ENCODE results near the gene C7orf33. TPM values are rescaled to one million over a fixed set of nuclear protein-coding genes. Genes with fewer than 3 reads are reported as not detected.

Gene C7orf33
- total and polyA plus RNA-seq, 2 experiments from 2014 or later: not detected

DNA sequence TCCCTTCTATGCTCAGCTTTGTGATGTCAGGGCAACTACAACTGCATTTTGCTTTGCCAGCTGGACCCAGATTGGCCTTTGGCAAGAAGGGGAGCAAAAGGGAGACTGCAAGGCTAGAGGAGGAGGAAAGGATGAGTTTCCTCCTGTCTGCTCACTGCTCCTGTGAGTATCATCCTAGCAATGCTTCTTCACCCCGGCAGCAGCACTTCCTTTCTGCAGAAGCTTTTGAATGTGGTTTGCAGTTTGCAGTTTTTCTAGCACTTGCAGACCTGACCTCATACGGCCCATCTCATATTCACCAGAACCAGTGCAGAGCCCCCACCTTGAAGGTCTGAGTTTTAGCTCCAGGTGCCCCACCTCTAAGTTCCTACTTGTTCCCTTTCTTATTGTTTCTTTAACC is 14.8 kb downstream of the C7orf33 start:
- Histone ChIP-seq H3K79me2 (replicated peaks; ENCODE audit: insufficient read depth) (no peaks in the 10 kb centered on the region), H3K4me2 (no peak overlapping the region), H3K9me2 (ENCODE audit: insufficient read depth) (no peaks in the 10 kb centered on the region), H3K4me3 (no peak overlapping the region), H3K36me3 (ENCODE audit: insufficient read depth) (no peaks in the 10 kb centered on the region), H3K4me1 (ENCODE audit: insufficient read depth) (peaks cover 26% of the 10 kb centered on the region), H3F3A (replicated peaks; ENCODE audit: low read depth) (0 out of 2 replicates have a peak, but pooled peaks cover 4% of the 10 kb centered on the region), H4K20me1 (replicated peaks; ENCODE audit: insufficient read depth) (no peaks in the 10 kb centered on the region), H3K27me3 (ENCODE audit: insufficient read depth) (no peaks in the 10 kb centered on the region), H2AFZ (peak overlapping the region; percentile 77), H3K27ac (ENCODE audit: low read depth) (no peak overlapping the region)
- ATAC-seq: no peak
- peak overlapping the region; percentile 32; the same call in 1 of the 2 replicates for H3K27ac Mint-ChIP-seq
- peaks cover 14% of the 10 kb centered on the region for H3K36me3 Mint-ChIP-seq (ENCODE audit: low read depth)
- peaks cover 10% of the 10 kb centered on the region for H3K27me3 Mint-ChIP-seq (ENCODE audit: insufficient read depth, low read depth, poor library complexity)
- TF ChIP-seq EZH2phosphoT487 (IDR thresholded peaks at IDR 0.05; ENCODE audit: unreplicated experiment): no peak
- TF ChIP-seq JUNB (IDR thresholded peaks at IDR 0.05; ENCODE audit: unreplicated experiment): no peak
- TF ChIP-seq POLR2AphosphoS5 (IDR thresholded peaks at IDR 0.05; ENCODE audit: low read depth): no peak
- no peak for TF ChIP-seq STAT1 (IDR thresholded peaks at IDR 0.05; ENCODE audit: unreplicated experiment)
- TF ChIP-seq, protein P1, sequence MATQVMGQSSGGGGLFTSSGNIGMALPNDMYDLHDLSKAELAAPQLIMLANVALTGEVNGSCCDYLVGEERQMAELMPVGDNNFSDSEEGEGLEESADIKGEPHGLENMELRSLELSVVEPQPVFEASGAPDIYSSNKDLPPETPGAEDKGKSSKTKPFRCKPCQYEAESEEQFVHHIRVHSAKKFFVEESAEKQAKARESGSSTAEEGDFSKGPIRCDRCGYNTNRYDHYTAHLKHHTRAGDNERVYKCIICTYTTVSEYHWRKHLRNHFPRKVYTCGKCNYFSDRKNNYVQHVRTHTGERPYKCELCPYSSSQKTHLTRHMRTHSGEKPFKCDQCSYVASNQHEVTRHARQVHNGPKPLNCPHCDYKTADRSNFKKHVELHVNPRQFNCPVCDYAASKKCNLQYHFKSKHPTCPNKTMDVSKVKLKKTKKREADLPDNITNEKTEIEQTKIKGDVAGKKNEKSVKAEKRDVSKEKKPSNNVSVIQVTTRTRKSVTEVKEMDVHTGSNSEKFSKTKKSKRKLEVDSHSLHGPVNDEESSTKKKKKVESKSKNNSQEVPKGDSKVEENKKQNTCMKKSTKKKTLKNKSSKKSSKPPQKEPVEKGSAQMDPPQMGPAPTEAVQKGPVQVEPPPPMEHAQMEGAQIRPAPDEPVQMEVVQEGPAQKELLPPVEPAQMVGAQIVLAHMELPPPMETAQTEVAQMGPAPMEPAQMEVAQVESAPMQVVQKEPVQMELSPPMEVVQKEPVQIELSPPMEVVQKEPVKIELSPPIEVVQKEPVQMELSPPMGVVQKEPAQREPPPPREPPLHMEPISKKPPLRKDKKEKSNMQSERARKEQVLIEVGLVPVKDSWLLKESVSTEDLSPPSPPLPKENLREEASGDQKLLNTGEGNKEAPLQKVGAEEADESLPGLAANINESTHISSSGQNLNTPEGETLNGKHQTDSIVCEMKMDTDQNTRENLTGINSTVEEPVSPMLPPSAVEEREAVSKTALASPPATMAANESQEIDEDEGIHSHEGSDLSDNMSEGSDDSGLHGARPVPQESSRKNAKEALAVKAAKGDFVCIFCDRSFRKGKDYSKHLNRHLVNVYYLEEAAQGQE (IDR thresholded peaks at IDR 0.05; ENCODE audit: unreplicated experiment): no peak
- TF ChIP-seq, protein P2, sequence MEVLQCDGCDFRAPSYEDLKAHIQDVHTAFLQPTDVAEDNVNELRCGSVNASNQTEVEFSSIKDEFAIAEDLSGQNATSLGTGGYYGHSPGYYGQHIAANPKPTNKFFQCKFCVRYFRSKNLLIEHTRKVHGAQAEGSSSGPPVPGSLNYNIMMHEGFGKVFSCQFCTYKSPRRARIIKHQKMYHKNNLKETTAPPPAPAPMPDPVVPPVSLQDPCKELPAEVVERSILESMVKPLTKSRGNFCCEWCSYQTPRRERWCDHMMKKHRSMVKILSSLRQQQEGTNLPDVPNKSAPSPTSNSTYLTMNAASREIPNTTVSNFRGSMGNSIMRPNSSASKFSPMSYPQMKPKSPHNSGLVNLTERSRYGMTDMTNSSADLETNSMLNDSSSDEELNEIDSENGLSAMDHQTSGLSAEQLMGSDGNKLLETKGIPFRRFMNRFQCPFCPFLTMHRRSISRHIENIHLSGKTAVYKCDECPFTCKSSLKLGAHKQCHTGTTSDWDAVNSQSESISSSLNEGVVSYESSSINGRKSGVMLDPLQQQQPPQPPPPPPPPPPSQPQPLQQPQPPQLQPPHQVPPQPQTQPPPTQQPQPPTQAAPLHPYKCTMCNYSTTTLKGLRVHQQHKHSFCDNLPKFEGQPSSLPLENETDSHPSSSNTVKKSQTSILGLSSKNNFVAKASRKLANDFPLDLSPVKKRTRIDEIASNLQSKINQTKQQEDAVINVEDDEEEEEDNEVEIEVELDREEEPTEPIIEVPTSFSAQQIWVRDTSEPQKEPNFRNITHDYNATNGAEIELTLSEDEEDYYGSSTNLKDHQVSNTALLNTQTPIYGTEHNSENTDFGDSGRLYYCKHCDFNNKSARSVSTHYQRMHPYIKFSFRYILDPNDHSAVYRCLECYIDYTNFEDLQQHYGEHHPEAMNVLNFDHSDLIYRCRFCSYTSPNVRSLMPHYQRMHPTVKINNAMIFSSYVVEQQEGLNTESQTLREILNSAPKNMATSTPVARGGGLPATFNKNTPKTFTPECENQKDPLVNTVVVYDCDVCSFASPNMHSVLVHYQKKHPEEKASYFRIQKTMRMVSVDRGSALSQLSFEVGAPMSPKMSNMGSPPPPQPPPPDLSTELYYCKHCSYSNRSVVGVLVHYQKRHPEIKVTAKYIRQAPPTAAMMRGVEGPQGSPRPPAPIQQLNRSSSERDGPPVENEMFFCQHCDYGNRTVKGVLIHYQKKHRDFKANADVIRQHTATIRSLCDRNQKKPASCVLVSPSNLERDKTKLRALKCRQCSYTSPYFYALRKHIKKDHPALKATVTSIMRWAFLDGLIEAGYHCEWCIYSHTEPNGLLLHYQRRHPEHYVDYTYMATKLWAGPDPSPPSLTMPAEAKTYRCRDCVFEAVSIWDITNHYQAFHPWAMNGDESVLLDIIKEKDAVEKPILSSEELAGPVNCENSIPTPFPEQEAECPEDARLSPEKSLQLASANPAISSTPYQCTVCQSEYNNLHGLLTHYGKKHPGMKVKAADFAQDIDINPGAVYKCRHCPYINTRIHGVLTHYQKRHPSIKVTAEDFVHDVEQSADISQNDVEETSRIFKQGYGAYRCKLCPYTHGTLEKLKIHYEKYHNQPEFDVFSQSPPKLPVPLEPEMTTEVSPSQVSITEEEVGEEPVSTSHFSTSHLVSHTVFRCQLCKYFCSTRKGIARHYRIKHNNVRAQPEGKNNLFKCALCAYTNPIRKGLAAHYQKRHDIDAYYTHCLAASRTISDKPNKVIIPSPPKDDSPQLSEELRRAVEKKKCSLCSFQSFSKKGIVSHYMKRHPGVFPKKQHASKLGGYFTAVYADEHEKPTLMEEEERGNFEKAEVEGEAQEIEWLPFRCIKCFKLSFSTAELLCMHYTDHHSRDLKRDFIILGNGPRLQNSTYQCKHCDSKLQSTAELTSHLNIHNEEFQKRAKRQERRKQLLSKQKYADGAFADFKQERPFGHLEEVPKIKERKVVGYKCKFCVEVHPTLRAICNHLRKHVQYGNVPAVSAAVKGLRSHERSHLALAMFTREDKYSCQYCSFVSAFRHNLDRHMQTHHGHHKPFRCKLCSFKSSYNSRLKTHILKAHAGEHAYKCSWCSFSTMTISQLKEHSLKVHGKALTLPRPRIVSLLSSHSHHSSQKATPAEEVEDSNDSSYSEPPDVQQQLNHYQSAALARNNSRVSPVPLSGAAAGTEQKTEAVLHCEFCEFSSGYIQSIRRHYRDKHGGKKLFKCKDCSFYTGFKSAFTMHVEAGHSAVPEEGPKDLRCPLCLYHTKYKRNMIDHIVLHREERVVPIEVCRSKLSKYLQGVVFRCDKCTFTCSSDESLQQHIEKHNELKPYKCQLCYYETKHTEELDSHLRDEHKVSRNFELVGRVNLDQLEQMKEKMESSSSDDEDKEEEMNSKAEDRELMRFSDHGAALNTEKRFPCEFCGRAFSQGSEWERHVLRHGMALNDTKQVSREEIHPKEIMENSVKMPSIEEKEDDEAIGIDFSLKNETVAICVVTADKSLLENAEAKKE (CRISPR knock-in tag; IDR thresholded peaks at IDR 0.05): no peak
- no peak for TF ChIP-seq CREB1 (CRISPR knock-in tag; IDR thresholded peaks at IDR 0.05; ENCODE audit: low read depth)
- TF ChIP-seq, protein P3, sequence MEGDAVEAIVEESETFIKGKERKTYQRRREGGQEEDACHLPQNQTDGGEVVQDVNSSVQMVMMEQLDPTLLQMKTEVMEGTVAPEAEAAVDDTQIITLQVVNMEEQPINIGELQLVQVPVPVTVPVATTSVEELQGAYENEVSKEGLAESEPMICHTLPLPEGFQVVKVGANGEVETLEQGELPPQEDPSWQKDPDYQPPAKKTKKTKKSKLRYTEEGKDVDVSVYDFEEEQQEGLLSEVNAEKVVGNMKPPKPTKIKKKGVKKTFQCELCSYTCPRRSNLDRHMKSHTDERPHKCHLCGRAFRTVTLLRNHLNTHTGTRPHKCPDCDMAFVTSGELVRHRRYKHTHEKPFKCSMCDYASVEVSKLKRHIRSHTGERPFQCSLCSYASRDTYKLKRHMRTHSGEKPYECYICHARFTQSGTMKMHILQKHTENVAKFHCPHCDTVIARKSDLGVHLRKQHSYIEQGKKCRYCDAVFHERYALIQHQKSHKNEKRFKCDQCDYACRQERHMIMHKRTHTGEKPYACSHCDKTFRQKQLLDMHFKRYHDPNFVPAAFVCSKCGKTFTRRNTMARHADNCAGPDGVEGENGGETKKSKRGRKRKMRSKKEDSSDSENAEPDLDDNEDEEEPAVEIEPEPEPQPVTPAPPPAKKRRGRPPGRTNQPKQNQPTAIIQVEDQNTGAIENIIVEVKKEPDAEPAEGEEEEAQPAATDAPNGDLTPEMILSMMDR (conservative IDR thresholded peaks at IDR 0.05; ENCODE audit: low read depth in 2 of 2): no peak
- TF ChIP-seq, protein P4, sequence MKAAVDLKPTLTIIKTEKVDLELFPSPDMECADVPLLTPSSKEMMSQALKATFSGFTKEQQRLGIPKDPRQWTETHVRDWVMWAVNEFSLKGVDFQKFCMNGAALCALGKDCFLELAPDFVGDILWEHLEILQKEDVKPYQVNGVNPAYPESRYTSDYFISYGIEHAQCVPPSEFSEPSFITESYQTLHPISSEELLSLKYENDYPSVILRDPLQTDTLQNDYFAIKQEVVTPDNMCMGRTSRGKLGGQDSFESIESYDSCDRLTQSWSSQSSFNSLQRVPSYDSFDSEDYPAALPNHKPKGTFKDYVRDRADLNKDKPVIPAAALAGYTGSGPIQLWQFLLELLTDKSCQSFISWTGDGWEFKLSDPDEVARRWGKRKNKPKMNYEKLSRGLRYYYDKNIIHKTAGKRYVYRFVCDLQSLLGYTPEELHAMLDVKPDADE (IDR thresholded peaks at IDR 0.05): no peak
- TF ChIP-seq ZNF331 (CRISPR knock-in tag; IDR thresholded peaks at IDR 0.05; ENCODE audit: low read depth): no peak
- no peak for TF ChIP-seq ZNF114 (CRISPR knock-in tag; IDR thresholded peaks at IDR 0.05)
- no peak for TF ChIP-seq NANOG (IDR thresholded peaks at IDR 0.05; ENCODE audit: borderline replicate concordance)
- no peak for TF ChIP-seq EZH2 (IDR thresholded peaks at IDR 0.05; ENCODE audit: low read depth, unreplicated experiment)
- DNase-seq (ENCODE audit: low spot score): no peak
- H3K4me1 Mint-ChIP-seq: peaks cover 38% of the 10 kb centered on the region
- H3K9me3 Mint-ChIP-seq: peaks cover 8% of the 10 kb centered on the region; the same call in 2 of the 3 replicates
- H3K4me3 Mint-ChIP-seq: no peak overlapping the region
